ENCODE results near the gene ADK. TPM values are rescaled to one million over a fixed set of nuclear protein-coding genes. Genes with fewer than 3 reads are reported as not detected.

The ADK gene
- total and polyA plus RNA-seq, 2 of the 13 experiments (the other 11 are each of a cell fraction or from before 2014, with no cell fraction given): 48.6 to 79.1 TPM

DNA sequence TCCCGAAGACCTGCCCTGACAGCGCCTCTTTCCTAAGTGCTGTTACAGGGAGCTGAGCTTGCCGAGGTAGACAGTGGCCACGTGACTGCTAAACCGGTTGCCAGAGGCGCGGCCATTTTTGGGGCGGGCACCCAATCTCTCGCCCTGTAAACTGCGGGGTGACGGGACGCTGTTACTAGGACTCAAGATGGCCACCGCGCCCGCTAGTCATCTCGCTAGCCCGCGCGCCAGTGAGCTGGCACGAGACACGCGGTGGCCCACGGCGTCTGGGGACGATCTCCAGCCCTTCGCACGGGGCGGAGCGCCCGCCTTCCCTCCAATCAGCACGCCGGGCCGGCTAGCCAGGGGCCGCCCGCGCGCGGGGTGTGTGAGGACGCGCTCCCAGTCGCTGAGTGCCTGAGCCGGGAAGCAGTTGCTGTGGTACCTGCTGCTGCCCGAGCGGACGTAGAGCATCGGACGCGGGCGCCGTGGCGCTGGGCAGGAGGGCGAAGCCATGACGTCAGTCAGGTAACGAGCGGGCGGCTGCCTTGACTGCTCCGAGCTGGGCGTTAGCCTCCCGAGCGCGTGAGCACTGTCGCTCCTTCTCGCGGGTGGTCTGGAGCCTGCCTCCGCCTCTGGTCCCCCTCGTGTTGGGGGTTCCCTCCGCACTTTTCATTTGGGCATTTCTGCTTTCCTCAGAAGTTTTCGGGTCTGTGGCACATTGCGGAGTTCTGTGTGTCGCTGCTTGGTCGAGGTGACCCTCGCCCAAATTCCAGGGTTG, 25.5 kb downstream of the ADK start (continued):
- TF ChIP-seq, protein P1, sequence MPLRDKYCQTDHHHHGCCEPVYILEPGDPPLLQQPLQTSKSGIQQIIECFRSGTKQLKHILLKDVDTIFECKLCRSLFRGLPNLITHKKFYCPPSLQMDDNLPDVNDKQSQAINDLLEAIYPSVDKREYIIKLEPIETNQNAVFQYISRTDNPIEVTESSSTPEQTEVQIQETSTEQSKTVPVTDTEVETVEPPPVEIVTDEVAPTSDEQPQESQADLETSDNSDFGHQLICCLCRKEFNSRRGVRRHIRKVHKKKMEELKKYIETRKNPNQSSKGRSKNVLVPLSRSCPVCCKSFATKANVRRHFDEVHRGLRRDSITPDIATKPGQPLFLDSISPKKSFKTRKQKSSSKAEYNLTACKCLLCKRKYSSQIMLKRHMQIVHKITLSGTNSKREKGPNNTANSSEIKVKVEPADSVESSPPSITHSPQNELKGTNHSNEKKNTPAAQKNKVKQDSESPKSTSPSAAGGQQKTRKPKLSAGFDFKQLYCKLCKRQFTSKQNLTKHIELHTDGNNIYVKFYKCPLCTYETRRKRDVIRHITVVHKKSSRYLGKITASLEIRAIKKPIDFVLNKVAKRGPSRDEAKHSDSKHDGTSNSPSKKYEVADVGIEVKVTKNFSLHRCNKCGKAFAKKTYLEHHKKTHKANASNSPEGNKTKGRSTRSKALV (CRISPR knock-in tag; IDR thresholded peaks at IDR 0.05): peak; percentile 73
- 0 out of 2 replicates have a peak, but pooled peaks have one; percentile 56 for TF ChIP-seq KLF15 (CRISPR knock-in tag; IDR thresholded peaks at IDR 0.05; ENCODE audit: borderline replicate concordance)
- TF ChIP-seq ZNF607 (CRISPR knock-in tag; IDR thresholded peaks at IDR 0.05; ENCODE audit: borderline replicate concordance): peak; percentile 93; the same call in 1 of the 2 replicates
- peak; percentile 89 for TF ChIP-seq HINFP (CRISPR knock-in tag; IDR thresholded peaks at IDR 0.05; ENCODE audit: low read depth)
- TF ChIP-seq ZFP82 (CRISPR knock-in tag; IDR thresholded peaks at IDR 0.05; ENCODE audit: borderline replicate concordance): peak; percentile 93; the same call in 1 of the 2 replicates
- TF ChIP-seq SMARCC2 (IDR thresholded peaks at IDR 0.05): no peak
- TF ChIP-seq ZNF891 (CRISPR knock-in tag; IDR thresholded peaks at IDR 0.05): peak; percentile 95
- TF ChIP-seq ZNF660 (CRISPR knock-in tag; IDR thresholded peaks at IDR 0.05; ENCODE audit: borderline replicate concordance, low read depth): no peak
- TF ChIP-seq ZNF530 (CRISPR knock-in tag; IDR thresholded peaks at IDR 0.05; ENCODE audit: low read depth): no peak
- TF ChIP-seq DPF2 (CRISPR knock-in tag; IDR thresholded peaks at IDR 0.05; ENCODE audit: borderline replicate concordance, low read depth): peak; percentile 11; the same call in 1 of the 2 replicates
- TF ChIP-seq PHF20 (CRISPR knock-in tag; IDR thresholded peaks at IDR 0.05): peak; percentile 63
- peak; percentile 27; the same call in 1 of the 2 replicates for TF ChIP-seq MTF1 (CRISPR knock-in tag; IDR thresholded peaks at IDR 0.05)
- peak; percentile 71; the same call in 1 of the 2 replicates for TF ChIP-seq MAZ (IDR thresholded peaks at IDR 0.05; ENCODE audit: borderline replicate concordance, low read depth, low read length)
- peak; percentile 90 for TF ChIP-seq MAZ (CRISPR knock-in tag; IDR thresholded peaks at IDR 0.05; ENCODE audit: low read depth)
- no peak for TF ChIP-seq MBD4 (IDR thresholded peaks at IDR 0.05; ENCODE audit: borderline replicate concordance, low read length)
- TF ChIP-seq MAF1 (CRISPR knock-in tag; IDR thresholded peaks at IDR 0.05; ENCODE audit: borderline replicate concordance): peak; percentile 92
- no peak; the same call in 1 of the 2 replicates for TF ChIP-seq TGIF2 (CRISPR knock-in tag; IDR thresholded peaks at IDR 0.05)
